ENCODE measurements around the gene TEX55.

The TEX55 gene

GRCh38 chr3:119147494-119147893 lies 1.5 kb downstream of the TEX55 start:
- no peaks in the 10 kb centered on the region for H3K9me2 ChIP-seq (replicated peaks; ENCODE audit: control insufficient read depth, low read length)
- TF ChIP-seq CTCF (IDR thresholded peaks at IDR 0.05; ENCODE audit: low read depth, low read length, poor library complexity, severe bottlenecking) (no peak), EZH2phosphoT487 (IDR thresholded peaks at IDR 0.05; ENCODE audit: borderline replicate concordance, low read length) (no peak)
- H3K4me3 ChIP-seq (ENCODE audit: low read length): no peak overlapping the region
- no peaks in the 10 kb centered on the region for H3K27me3 ChIP-seq (ENCODE audit: control insufficient read depth, low read length)
- no peak overlapping the region for H3K27ac ChIP-seq (ENCODE audit: low read depth, low read length)
- no peaks in the 10 kb centered on the region for H3K79me2 ChIP-seq (ENCODE audit: control insufficient read depth, low read length)
- H3K36me3 ChIP-seq (ENCODE audit: control insufficient read depth, low read length): no peaks in the 10 kb centered on the region
- no peaks in the 10 kb centered on the region for H3K4me1 ChIP-seq (ENCODE audit: control insufficient read depth, low read length)
- no peaks in the 10 kb centered on the region for H4K20me1 ChIP-seq (ENCODE audit: control insufficient read depth, insufficient read depth, low read depth, low read length)
- no peaks in the 10 kb centered on the region for H3F3A ChIP-seq (ENCODE audit: control insufficient read depth, insufficient read depth)
- no peak overlapping the region for H3K4me2 ChIP-seq (ENCODE audit: low read length)
- H3K9me3 ChIP-seq (ENCODE audit: control insufficient read depth, insufficient read depth, low read length): no peaks in the 10 kb centered on the region

GRCh38 chr3:119148493-119149180 lies 2.7 kb downstream of the TEX55 start:
- TF ChIP-seq EZH2phosphoT487 (IDR thresholded peaks at IDR 0.05; ENCODE audit: borderline replicate concordance, low read length) (no peak), CTCF (IDR thresholded peaks at IDR 0.05; ENCODE audit: low read depth, low read length, poor library complexity, severe bottlenecking) (no peak)
- no peaks in the 10 kb centered on the region for H3F3A ChIP-seq (ENCODE audit: control insufficient read depth, insufficient read depth)
- no peaks in the 10 kb centered on the region for H3K27me3 ChIP-seq (ENCODE audit: control insufficient read depth, low read length)
- H3K36me3 ChIP-seq (ENCODE audit: control insufficient read depth, low read length): no peaks in the 10 kb centered on the region
- H3K4me2 ChIP-seq (ENCODE audit: low read length): no peak overlapping the region
- H3K9me3 ChIP-seq (ENCODE audit: control insufficient read depth, insufficient read depth, low read length): no peaks in the 10 kb centered on the region
- H3K4me3 ChIP-seq (ENCODE audit: low read length): no peak overlapping the region
- no peaks in the 10 kb centered on the region for H3K4me1 ChIP-seq (ENCODE audit: control insufficient read depth, low read length)
- no peaks in the 10 kb centered on the region for H3K79me2 ChIP-seq (ENCODE audit: control insufficient read depth, low read length)
- no peaks in the 10 kb centered on the region for H3K9me2 ChIP-seq (replicated peaks; ENCODE audit: control insufficient read depth, low read length)
- H4K20me1 ChIP-seq (ENCODE audit: control insufficient read depth, insufficient read depth, low read depth, low read length): no peaks in the 10 kb centered on the region
- H3K27ac ChIP-seq (ENCODE audit: low read depth, low read length): no peak overlapping the region

DNA sequence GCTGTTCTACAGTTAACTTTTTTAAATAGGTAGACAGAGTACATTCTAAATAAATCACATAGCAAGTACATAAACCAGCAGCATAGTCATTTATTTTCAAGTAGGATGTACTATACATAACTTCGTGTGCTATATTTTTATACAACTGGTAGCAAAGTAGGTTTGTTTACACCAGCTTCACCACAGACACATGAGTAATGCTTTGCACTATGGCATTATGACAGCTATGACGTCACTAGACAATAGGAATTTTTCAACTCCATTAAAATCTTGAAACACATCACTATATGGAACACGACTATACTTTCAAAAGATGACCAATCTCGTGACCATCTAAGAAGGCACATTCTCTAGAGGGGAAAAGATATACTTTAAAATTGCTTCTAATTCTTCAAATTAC lies 3.5 kb downstream of the TEX55 start:
- no peaks in the 10 kb centered on the region for H3K79me2 ChIP-seq (ENCODE audit: control insufficient read depth, low read length)
- H3K4me3 ChIP-seq (ENCODE audit: low read length): no peak overlapping the region
- H3K9me3 ChIP-seq (ENCODE audit: control insufficient read depth, insufficient read depth, low read length): no peaks in the 10 kb centered on the region
- no peaks in the 10 kb centered on the region for H4K20me1 ChIP-seq (ENCODE audit: control insufficient read depth, insufficient read depth, low read depth, low read length)
- H3K4me1 ChIP-seq (ENCODE audit: control insufficient read depth, low read length): no peaks in the 10 kb centered on the region
- H3K36me3 ChIP-seq (ENCODE audit: control insufficient read depth, low read length): no peaks in the 10 kb centered on the region
- H3K9me2 ChIP-seq (replicated peaks; ENCODE audit: control insufficient read depth, low read length): no peaks in the 10 kb centered on the region
- no peaks in the 10 kb centered on the region for H3F3A ChIP-seq (ENCODE audit: control insufficient read depth, insufficient read depth)
- H3K4me2 ChIP-seq (ENCODE audit: low read length): no peak overlapping the region
- TF ChIP-seq EZH2phosphoT487 (IDR thresholded peaks at IDR 0.05; ENCODE audit: borderline replicate concordance, low read length): no peak
- no peak for TF ChIP-seq CTCF (IDR thresholded peaks at IDR 0.05; ENCODE audit: low read depth, low read length, poor library complexity, severe bottlenecking)
- H3K27me3 ChIP-seq (ENCODE audit: control insufficient read depth, low read length): no peaks in the 10 kb centered on the region
- no peak overlapping the region for H3K27ac ChIP-seq (ENCODE audit: low read depth, low read length)
